Fibroblast of skin of right biceps (primary cell): ENCODE data around the gene SULT1A1.
"Not testable (repeated sequence)": the region's sequence is repeated elsewhere in the genome, so short reads cannot be mapped to it uniquely, and the experiment has no call there.

Experiments used
- DNase-seq: peaks from one replicate; pipeline ENCODE4 v3.0.0-alpha.2; 2013

Gene SULT1A1

DNA sequence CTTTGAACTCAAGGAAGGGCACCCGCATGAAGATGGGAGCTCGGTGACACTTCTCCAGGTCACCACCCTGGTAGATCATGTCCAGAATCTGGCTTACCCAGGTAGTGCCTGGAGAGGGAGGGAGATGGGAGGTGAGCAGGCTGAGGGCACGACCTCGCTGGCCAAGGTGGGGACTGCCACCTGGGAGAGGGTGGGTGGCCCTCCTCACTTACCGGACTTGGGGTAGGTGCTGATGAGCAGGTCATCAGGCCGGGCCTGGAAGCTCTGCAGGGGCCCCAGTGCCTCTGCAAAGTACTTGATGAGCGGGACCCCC is 1.4 kb downstream of the SULT1A1 start:
- DNase-seq: not testable (repeated sequence)

DNA sequence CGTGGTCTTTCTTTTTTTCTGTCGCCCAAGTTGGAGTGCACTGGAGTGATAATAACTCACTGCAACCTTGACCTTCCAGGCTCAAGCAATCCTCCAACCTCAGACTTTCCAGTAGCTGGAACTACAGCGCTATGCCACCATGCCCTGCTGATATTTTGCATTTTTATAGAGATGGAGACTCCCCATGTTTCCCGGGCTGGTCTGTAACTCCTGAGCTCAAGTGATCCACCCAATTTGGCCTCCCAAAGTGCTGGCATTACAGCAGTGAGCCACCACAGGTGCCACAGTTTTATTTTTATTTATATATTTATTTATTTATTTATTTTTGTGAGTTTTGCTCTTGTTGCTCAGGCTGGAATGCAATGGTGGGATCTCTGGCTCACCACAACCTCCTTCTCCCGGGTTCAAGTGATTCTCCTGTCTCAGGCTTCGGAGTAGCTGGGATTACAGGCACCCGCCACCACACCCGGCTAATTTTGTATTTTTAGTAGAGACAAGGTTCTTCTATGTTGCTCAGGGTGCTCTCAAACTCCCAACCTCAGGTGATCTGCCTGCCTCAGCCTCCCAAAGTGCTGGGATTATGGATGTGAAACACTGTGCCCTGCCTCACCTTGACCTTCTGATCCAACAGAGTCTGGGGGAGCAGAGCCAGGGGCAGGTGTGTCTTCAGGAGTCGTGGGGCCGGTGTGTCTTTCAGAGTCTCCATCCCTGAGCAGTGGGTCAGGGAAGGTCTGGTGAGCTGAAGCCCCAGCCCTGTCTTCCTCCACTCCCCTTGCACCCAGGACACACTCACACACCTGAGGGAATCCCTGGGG is 2.0 kb downstream of the SULT1A1 start:
- not testable (repeated sequence) for DNase-seq

DNA sequence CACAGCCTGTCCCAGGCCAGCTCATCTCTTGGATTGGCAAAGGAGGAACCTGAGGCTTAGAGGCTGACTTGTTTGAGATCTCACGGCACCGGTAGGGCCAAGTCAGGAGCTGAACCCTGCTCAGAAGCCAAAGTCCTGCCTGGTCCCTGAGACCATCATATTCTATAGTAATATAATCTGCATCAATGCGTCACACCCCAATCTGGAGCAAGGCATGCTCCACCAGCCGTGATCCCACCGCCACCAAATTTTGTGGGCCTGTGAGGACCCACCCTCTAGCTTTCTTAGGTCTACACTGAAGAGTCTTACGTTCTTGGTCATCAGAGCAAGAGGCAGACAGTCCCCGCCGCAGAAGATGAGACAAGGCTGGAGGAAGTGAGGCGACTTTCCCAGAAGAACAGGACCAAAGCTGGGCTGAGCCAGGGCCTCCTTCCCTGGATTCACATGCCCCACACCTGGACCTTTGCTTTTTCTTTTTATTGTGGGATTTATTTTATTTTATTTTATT is 2.7 kb downstream of the SULT1A1 start:
- DNase-seq: no peak

DNA sequence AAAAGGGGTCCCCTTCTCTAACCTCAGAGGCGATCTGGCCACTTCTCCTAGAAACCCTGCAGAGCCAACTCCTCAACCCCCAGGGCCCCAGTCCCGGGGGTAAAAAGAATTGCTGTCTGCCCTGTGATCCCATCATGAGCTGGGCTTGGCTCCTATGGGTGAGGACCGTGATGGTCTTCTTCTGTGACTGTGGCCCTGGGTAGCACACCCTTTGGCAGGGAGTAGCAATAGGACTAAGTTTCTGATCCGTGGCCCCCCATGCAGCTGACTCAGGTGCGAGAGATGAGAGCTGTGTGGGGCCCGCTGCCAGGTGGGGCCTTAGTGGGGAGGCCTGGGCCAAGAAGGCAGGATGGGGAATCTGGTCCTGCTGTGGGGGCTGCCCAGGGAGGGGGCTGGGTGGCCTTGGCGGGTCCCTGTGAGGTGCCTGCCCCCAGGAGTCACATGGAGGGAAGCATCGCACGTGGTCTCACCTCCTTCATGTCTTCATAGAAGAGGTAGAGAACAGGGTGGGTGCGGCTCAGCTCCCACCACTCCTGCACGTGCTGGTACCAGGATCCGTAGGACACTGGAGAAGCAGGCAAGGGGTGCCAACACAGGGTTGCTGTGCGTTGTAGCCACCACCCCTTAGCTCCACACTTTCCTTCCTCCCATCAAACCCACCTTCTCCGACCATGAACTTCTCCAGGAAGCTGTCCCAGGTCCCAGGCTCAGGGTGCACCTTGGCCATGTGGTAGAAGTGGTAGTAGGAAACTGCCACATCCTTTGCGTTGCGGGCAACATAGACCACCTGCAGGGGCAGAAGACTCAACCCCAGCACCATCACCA is 3.3 kb downstream of the SULT1A1 start:
- DNase-seq: no peak

DNA sequence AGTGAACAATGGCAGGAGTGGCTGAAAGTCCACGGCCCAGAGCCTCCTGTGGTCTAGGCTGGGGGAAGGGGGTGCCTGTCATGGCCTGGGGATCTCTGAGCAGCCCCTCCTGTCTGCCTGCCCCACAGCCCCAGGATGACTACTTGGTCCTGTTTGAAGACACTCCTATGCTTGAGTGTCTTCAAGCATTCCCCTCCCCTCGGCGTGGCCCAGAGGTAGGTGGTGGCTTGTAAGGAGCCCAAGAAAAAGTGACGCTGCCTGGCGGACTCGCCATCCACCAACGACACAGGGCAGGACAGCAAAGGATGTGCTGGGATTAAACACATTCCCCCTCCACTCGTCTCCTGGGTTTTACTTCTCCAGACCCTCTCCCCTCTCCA is 5.7 kb downstream of the SULT1A1 start:
- no peak for DNase-seq

DNA sequence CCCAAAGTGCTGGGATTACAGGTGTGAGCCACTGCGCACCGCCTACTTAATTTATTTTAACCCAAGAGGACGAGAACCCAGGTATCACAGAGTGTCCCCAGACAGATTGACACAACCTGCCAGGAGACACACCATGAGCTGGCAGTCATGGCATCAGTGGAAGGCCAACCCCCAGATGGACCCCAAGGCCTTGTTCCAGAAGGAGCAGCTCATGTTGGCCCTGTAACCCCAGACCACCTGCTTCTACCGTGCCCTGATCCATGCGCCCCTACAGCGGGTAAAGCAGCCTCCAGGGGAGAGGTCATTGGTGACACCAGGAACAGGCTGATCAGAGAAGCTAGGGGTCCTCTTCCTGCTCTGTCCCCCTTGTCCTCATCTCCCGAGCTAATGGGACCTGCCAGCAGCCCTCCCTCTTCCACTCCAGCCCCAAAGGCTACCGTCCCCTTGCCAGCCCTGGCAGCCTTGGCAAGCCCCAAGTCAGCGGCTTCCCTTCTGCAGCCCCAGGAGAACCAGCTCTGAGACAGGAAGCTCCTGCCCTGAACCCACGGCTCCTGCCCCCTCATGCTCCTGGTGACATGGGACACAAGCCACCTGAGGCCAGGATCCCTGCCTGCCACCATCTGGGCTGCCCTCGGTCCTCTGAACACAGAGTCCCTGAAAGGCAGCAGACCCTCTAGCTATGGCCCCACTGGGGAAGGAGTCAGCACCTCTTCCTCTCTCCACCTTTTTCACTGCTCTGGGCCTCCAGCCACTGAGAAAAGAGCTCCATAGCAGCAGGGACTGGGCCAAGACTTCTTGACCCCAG is 6.3 kb downstream of the SULT1A1 start:
- DNase-seq: no peak

DNA sequence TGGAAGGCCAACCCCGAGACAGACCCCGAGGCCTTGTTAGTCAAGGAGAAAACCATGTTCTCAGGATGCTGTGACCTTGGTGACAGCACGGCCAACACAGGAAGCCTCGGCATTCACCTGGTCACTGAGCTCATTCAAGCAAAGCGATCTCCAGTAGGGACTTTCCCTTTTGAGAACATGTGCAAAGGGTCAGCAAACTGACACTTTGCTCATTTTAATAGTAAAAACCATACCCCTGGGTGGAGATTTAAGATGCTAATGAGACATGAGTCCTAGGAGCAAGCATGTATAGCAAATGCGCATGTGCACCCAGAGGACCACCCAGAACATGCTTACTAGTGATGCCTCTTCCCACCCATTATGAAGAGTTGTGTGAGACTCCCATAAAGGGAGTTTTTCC is 7.3 kb downstream of the SULT1A1 start:
- DNase-seq: no peak

DNA sequence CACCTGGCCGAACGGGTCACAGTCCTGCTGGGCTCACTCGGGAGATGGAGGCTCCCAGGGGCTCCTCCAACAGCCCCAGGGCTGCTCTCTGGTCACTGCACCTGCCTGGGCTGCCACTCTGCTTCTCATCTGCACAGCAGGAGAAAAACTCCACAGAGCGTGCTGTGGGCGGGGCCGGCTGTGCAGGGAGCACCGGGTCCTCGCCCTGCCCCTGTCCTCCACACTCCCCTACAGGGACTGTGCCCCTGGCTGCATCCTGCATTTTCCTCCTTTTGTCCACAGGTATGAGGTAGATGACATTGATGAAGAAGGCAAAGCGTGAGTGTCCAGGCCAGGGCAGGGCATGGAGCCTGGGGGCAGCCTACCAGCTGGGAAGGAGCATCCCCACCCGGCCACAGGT is 7.8 kb downstream of the SULT1A1 start:
- DNase-seq: not testable (repeated sequence)

DNA sequence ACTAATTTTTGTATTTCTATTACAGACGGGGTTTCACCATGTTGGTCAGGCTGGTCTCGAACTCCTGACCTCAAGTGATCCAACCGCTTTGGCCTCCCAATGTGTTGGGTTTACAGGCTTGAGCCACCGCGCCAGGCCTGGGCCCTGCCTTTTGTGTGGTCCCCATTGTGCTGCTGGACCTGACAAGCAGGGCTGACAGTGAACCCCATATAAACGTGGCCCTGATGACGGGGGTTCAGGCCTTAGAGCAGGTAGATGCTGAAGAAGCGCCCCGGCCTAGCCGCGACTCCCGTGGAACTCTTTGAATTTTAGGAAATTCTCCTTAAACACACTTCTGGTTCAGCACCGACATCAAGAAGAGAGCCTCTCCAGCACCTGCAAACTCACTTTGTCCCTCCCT is 8.3 kb downstream of the SULT1A1 start:
- not testable (repeated sequence) for DNase-seq

DNA sequence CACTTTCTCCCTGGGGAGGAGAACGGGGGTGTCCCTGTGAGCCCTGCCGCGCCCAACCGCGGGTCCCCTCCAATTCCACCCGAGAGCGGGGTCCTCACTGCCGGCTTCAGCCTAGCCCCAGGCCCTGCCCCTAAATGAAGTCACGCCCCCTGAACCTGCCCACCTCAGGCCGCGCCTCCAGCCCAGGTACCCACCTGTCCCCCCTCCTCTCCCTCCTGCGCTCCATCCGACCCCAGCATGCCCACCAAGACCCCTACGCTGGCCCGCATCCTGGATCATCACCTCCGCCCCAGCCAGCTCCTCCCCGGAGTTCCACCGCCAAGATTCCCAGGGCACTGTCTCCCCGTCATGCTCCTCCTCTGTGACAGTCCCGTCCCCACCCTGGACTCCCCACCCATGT is 8.9 kb downstream of the SULT1A1 start:
- not testable (repeated sequence) for DNase-seq

DNA sequence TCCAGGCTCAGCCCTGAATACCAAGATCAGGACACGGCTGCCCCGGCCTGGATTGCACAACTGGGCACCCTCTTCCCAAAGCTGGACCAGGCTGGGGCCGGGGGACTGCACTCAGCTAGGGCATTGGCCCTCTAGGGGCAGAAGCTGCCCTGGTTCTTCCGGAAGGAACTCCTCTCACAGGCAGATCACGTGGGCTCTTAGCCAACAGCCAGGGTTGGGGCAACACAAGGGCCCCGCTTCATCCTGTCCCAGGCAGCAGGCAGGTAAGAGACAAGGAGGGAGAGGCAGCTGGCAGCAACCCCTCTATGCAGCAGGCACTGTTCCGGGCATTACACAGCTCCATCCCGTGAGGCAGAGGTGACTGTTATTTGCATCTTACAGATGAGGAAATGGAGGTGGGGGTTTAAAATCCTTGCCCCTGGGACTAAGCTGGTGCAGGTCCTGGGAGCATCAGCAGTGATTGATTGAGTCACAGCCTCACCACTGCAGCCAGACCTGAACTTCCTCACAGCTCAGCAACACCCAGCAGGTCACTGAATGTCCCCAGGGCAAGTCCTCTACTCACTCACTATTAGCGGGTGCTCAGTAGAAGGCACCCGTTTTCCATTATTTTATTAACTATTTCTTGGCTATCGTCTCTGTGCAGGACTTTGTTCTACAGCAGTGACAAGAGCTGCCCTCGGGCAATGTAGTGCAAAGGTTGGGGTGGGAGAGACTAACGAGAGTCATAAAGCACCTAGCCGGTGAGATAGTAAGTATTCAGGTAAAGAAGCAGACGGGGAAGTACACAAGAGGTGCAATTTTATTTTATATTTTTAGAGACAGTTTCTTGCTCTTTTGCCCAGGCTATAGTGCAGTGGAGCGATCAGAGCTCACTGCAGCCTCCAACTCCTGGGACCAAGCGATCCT is 10.2 kb downstream of the SULT1A1 start:
- not testable (repeated sequence) for DNase-seq

DNA sequence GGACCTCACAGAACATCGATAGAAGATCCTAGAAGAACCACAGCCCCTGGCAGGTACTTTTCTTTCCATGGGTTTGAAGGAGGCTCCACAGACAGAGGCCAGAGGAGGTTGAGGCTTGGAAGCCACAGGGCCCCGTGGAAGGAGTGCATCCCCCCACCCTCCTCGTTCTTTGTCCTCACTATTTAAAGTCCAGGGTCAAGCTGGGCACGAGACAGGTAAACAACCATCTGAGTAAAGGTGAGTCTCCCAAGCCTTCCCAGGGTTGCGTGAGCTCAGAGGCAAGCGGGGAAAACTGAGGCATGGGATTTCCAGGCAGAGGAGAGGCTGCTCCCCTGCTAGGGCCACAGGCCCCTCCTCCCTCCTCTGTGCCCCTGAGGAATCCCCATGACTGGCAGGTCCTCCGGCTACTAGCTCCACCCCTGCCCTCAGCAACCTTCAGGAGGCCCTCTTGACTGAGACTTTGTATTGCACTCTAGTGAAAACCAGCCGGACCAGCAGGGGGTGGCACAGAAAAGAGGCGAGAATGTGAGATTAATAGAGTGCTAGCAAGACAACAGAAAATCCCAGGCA is 12.1 kb downstream of the SULT1A1 start:
- DNase-seq: no peak

DNA sequence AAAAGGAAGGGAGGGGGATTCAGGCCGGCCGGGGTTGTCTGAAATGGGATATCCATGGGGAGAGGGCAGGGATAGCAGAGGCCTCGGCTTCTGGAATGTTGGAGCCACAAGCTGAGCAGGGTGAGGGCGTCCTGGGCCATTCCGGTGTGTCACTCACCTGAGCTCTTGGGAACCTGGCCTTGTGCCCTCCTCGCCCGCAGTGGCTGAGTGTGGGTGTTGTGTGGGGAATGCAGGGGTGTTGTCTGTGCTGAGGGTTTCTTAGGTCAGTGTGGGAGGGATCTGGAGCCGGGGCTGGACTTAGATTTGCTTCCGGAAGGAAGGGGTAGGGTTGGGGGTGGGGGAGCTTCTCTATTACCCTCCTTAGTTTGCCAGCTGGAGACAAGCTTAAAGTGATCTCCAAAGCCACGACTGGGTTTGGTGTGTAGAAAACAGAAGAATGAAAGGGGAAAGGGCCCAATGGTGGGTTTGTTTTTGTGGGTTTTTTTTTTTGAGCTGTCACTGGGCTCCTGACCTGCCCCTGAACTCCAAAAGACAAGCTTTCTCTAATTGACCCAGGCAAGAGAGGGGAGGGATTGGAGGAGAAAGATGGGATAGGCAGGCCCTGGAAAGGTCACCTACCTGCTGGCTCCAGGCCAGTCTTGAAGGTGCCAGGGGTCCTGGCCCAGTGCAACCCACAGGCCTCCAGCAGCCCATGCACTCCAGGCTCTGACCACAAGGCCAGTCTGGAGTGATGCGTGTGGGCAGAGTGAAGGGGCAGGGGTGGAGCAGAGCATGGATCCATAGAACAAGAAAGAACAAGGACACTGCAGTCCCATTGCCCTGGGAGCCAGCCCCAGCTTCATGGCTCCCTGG is 12.8 kb downstream of the SULT1A1 start, which contains the start of gene SULT1A2:
SULT1A2 (minus strand) TSS at position 211 of the 852 bp plus-strand sequence. CDS start 1,120 bp downstream, outside the sequence.
- no peak for DNase-seq

DNA sequence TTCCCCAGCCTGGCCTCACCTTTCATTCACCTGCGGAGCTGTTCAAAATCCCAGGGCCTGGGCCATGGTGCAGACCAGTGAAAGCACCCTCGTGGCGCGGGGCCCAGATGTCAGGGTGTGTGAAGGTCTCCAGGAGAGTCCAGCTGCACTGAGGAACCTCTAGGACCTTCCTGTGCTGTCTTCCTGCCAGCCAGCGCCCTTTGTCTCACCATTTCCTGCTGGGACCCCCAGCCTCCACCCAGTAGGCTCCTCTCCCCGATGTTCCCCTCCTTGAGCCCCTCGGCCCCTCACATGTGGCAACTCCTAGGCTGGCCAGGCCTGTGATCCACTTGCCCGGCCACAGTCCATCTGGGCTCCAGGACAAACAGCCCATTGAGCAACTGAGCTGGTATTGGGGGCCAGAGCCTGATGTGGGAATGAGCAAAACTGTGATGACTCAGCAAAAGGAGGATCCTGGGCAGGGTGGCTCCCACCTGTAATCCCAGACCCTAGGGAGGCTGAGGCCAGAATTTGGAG is 13.7 kb downstream of the SULT1A1 start:
- no peak for DNase-seq

DNA sequence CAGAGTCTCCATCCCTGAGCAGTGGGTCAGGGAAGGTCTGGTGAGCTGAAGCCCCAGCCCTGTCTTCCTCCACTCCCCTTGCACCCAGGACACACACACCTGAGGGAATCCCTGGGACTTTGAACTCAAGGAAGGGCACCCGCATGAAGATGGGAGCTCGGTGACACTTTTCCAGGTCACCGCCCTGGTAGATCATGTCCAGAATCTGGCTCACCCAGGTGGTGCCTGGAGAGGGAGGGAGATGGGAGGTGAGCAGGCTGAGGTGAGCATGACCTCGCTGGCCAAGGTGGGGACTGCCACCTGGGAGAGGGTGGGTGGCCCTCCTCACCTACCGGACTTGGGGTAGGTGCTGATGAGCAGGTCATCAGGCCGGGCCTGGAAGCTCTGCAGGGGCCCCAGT is 14.4 kb downstream of the SULT1A1 start:
- DNase-seq: not testable (repeated sequence)

DNA sequence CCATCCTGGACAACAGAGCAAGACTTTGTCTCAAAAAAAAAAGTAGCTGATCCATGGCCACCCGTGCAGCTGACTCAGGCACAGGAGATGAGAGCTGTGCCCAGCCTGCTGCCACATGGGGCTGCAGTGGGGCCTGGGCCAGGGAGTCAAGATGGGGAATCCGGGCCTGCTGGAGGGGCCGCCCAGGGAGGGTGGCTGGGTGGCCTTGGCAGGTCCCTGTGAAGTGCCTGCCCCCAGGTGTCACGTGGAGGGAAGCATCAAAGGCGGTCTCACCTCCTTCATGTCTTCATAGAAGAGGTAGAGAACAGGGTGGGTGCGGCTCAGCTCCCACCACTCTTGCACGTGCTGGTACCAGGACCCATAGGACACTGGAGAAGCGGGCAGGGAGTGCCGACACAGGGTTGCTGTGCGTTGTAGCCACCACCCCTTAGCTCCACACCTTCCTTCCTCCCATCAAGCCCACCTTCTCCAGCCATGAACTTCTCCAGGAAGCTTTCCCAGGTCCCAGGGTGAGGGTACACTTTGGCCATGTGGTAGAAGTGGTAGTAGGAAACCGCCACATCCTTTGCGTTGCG is 16.8 kb downstream of the SULT1A1 start:
- DNase-seq: no peak

DNA sequence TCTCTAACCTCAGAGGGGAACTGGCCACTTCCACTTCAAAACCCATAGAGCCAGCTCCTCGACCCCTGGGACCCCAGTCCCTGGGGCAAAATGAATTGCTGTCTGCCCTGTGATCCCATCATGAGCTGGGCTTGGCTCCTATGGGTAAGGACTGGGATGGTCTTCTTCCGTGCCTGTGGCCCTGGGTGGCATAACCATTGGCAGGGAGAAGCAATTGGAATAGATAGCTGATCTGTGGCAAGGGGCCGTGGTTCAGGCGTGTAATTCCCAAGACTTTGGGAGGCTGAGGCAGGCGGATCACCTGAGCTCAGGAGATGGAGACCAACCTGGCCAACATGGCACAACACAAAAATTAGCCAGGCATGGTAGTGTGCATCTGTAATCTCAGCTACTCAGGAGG is 17.3 kb downstream of the SULT1A1 start:
- no peak for DNase-seq

DNA sequence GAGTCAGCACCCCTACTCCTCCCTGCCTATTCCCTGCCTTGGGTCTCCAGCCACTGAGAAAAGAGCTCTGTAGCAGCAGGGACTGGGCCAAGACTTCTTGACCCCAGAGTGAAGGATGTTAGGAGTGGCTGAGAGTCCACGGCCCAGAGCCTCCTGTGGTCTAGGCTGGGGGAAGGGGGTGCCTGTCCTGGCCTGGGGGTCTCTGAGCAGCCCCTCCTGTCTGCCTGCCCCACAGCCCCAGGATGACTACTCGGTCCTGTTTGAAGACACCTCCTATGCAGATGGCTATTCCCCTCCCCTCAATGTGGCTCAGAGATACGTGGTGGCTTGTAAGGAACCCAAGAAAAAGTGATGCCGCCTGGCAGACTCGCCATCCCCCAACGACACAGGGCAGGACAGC is 18.5 kb downstream of the SULT1A1 start:
- no peak for DNase-seq

DNA sequence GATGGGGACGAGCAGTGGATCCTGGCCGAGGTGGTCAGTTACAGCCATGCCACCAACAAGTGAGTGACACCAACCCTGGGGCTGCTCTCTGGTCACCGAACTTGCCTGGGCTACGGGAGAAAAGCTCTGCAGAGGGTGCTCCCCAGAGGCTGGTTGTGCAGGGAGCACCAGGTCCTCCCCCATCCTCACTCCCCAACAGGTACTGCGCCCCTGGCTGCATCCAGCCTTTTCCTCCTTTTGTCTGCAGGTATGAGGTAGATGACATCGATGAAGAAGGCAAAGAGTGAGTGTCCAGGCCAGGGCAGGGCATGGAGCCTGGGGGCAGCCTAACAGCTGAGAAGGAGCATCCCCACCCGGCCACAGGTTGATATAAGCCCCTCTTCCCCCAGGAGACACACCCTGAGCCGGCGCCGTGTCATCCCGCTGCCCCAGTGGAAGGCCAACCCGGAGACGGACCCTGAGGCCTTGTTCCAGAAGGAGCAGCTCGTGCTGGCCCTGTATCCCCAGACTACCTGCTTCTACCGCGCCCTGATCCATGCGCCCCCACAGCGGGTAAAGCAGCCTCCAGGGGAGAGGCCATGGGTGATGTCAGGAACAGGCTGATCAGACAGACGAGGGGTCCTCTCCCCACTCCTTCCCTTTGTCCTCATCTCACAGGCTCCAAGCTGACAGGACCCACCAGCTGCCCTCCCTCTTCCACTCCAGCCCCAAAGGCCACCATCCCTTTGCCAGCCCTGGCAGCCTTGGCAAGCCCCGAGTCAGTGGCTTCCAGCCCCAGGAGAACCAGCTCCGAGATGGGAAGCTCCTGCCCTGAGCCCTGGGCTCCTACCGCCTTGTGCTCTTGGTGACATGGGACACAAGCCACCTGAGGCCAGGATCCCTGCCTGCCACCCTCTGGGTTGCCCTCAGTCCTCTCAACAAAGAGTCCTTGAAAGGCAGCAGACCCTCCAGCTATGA is 19.2 kb downstream of the SULT1A1 start:
- no peak for DNase-seq
